Liver (tissue), 9 donors: ENCODE measurements around the gene PREX1. TPM values are rescaled to one million over a fixed set of nuclear protein-coding genes. Genes with fewer than 3 reads are reported as not detected.

ENCODE experiments used
- DNase-seq: peaks from one replicate; pipeline ENCODE4 v3.0.0-alpha.2; 2017; ENCODE audit warnings: low spot score
- H3K27ac ChIP-seq, 2 donors: one replicate each; pipeline ENCODE4 v1.7.0; 2013; ENCODE audit warnings: inconsistent platforms in 2 of 2, low read length in 2 of 2, control low read depth in 1 of 2, low read depth in 1 of 2, mild to moderate bottlenecking in 1 of 2
- H3K27me3 ChIP-seq, 4 donors: one replicate each; pipeline versions ENCODE4 v1.6.1 to v1.7.0; 2013; ENCODE audit warnings: low read length in 3 of 4, inconsistent platforms in 1 of 4, mild to moderate bottlenecking in 1 of 4, moderate library complexity in 1 of 4; ENCODE audit not compliant: control insufficient read depth in 4 of 4, insufficient read depth in 4 of 4
- H3K36me3 ChIP-seq, 4 donors: one replicate each; pipeline versions ENCODE4 v1.6.1 to v1.7.0; 2013; ENCODE audit warnings: low read length in 3 of 4, mild to moderate bottlenecking in 3 of 4, low read depth in 1 of 4, moderate library complexity in 1 of 4; ENCODE audit not compliant: control insufficient read depth in 4 of 4, insufficient read depth in 3 of 4
- H3K4me1 ChIP-seq, 4 donors: one replicate each; pipeline versions ENCODE4 v1.6.1 to v1.7.0; 2013; ENCODE audit warnings: low read length in 3 of 4, mild to moderate bottlenecking in 3 of 4, moderate library complexity in 1 of 4; ENCODE audit not compliant: control insufficient read depth in 4 of 4, insufficient read depth in 4 of 4
- H3K4me3 ChIP-seq, 3 donors: one replicate each; pipeline versions ENCODE4 v1.6.1 to v1.7.0; 2013; ENCODE audit warnings: low read length in 3 of 3, control low read depth in 1 of 3, low read depth in 1 of 3, mild to moderate bottlenecking in 1 of 3
- H3K9ac ChIP-seq, 2 donors: one replicate each; pipeline ENCODE4 v1.7.0; 2013; ENCODE audit warnings: low read length in 2 of 2, mild to moderate bottlenecking in 2 of 2, moderate library complexity in 2 of 2, control low read depth in 1 of 2, low read depth in 1 of 2
- H3K9me3 ChIP-seq, 4 donors: one replicate each; pipeline versions ENCODE4 v1.6.1 to v1.7.0; 2013; ENCODE audit warnings: low read length in 3 of 4; ENCODE audit not compliant: control insufficient read depth in 4 of 4
- GABPA ChIP-seq, 2 donors: IDR thresholded peaks in 1 of 2; conservative IDR thresholded peaks in 1 of 2; 2 replicates each; pipeline ENCODE4 v1.6.1; 2016; ENCODE audit warnings: antibody characterized with exemption in 2 of 2, mild to moderate bottlenecking in 1 of 2, moderate library complexity in 1 of 2
- HNF4G ChIP-seq: IDR thresholded peaks from 2 replicates; pipeline ENCODE4 v1.6.1; 2016; ENCODE audit warnings: antibody characterized with exemption
- JUND ChIP-seq, 2 donors: IDR thresholded peaks; 2 replicates each; pipeline ENCODE4 v1.6.1; 2016; ENCODE audit warnings: antibody characterized with exemption in 2 of 2
- NR2F2 ChIP-seq: IDR thresholded peaks from 2 replicates; pipeline ENCODE4 v1.6.1; 2016; ENCODE audit warnings: antibody characterized with exemption
- RAD21 ChIP-seq, 2 donors: IDR thresholded peaks; 2 replicates each; pipeline ENCODE4 v1.6.1; 2016; ENCODE audit warnings: antibody characterized with exemption in 2 of 2, mild to moderate bottlenecking in 2 of 2
- RXRA ChIP-seq, 2 donors: IDR thresholded peaks; 2 replicates each; pipeline ENCODE4 v1.6.1; 2017 to 2018; ENCODE audit warnings: antibody characterized with exemption in 2 of 2, mild to moderate bottlenecking in 1 of 2
- SP1 ChIP-seq: IDR thresholded peaks from 2 replicates; pipeline ENCODE4 v1.6.1; 2018; ENCODE audit warnings: antibody characterized with exemption, mild to moderate bottlenecking
- YY1 ChIP-seq: IDR thresholded peaks from 2 replicates; pipeline ENCODE4 v1.6.1; 2016; ENCODE audit warnings: antibody characterized with exemption, mild to moderate bottlenecking
- WGBS: extraction: QIAGEN DNeasy Blood & Tissue Kit; methylation state at CpG from one replicate; pipeline ENCODE4 v1.1.7; 2013; 5-methylcytosine and 5-hydroxymethylcytosine counted together
- polyA plus RNA-seq, 2 donors: library from polyadenylated mRNA; stranded (reverse) in 1 of 2; unstranded in 1 of 2; fragments of 200-250 nt in 1 of 2; fragments of >200 nt in 1 of 2; fragmentation: Nextera tagmentation in 1 of 2; extraction: Ambion mirVana in 1 of 2; gene quantifications; one replicate each; pipeline versions ENCODE4 v1.2.1 to v1.2.3, GENCODE V29; 2013 to 2015
- total RNA-seq, 2 donors: library from RNA; depleted of rRNA; stranded (reverse); fragments of >200 nt; gene quantifications; one replicate each; pipeline ENCODE4 v1.2.3, GENCODE V29; 2014
- TF ChIP-seq, protein P1 (sequence below): IDR thresholded peaks from 2 replicates; pipeline ENCODE4 v1.6.1; 2016; ENCODE audit warnings: antibody characterized with exemption
- TF ChIP-seq, protein P2 (sequence below): IDR thresholded peaks from 2 replicates; pipeline ENCODE4 v1.6.1; 2016; ENCODE audit warnings: antibody characterized with exemption, mild to moderate bottlenecking
- TF ChIP-seq, protein P3 (sequence below): IDR thresholded peaks from 2 replicates; pipeline ENCODE4 v1.6.1; 2016; ENCODE audit warnings: antibody characterized with exemption
- TF ChIP-seq, protein P4 (sequence below): IDR thresholded peaks from 2 replicates; pipeline ENCODE4 v1.6.1; 2016; ENCODE audit warnings: antibody characterized with exemption
- TF ChIP-seq, protein P5 (sequence below): fragments of 150-350 bp; IDR thresholded peaks from 2 replicates; pipeline ENCODE4 v1.5.1; 2017; ENCODE audit warnings: improper control_type of control experiment, low read depth, low read length; ENCODE audit not compliant: missing input control
- donor health status: healthy.
- donor health status: healthy.
- donor health status: healthy.
- donor health status: healthy.
- donor health status: healthy.

Gene PREX1
- total and polyA plus RNA-seq, 4 donors: 2.2 to 18.0 (median 10.8) TPM

DNA sequence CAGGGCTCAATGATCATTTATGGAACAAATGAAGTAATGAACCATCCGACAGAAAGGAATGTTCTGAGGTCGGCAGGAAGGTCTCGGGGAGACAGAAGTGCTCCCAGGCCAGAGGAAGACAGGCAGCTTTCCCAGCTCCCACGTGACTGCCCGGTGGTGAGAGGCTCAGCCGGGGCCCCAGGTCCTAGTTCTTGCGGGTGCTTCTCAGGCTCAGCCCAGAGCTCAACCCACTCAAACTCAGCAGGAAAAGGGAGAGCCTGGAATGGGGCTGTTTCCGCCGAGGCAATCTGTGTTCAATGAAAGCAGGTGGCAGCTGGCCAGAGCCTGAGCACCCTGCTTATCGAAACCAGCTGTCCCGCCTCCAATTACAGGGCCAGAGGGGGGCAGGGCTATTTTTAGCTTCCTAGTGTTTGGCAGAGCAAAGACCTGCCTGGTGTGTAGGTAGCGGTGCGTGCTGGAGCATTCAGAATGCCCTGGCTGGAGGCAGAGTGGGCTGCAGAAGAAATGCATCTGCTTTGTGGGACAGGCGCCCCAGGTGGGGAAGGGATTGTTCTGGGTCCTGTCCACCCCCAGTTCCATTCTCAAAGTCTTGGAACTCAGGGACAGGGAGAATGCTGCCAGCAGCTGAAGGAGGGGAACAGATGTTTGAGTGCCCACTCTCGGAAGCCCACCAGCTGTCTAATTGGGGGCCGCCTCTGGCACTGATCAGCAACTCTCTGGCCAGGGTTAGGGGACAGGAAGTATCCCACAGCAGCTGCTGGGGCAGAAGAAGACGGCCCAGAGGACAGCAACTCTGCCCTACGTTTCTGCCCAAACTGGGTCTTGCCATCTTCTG lies 145.1 kb downstream of the PREX1 start (continued):
- TF ChIP-seq NR2F2: peak; percentile 76

DNA sequence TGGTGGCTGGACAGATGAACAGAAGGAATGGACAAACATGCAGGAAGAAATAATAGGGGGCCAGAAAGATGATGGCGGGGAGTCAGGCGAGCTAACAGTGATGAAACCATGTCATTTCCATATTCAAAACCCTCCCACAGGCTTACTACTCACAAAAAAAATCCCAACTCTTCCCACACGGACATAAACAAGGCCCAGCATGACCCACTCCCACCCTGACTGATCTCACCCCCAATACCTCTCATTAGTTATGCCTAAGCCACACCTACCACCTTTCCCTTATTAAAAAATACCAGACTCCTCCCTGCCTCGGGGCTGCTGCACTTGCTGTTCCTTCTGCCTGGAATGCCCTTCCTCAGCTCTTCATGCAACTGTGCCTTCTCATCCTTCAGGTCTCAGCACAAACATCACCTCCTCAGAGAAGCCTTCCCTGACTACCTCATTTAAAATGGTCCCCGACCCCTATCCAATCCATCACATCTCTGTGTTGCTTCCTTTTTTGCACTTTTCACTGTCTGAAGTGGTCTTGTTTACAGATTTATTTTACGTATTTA lies 145.8 kb downstream of the PREX1 start:
- no peak overlapping the region for H3K9ac ChIP-seq
- H3K4me1 ChIP-seq: peaks cover 5 to 31% (median 17%) of the 10 kb centered on the region in 4 donors
- H3K9me3 ChIP-seq: no peaks in the 10 kb centered on the region
- H3K27me3 ChIP-seq: no peaks in the 10 kb centered on the region
- DNase-seq: no peak
- TF ChIP-seq, protein P1, sequence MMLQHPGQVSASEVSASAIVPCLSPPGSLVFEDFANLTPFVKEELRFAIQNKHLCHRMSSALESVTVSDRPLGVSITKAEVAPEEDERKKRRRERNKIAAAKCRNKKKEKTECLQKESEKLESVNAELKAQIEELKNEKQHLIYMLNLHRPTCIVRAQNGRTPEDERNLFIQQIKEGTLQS: no peak
- TF ChIP-seq YY1 (no peak), RAD21 (IDR thresholded peaks at IDR 0.05) (no peak), GABPA (IDR thresholded peaks at IDR 0.05 in 1 of 2, conservative IDR thresholded peaks at IDR 0.05 in 1 of 2) (no peak), JUND (IDR thresholded peaks at IDR 0.05) (no peak)
- TF ChIP-seq, protein P2, sequence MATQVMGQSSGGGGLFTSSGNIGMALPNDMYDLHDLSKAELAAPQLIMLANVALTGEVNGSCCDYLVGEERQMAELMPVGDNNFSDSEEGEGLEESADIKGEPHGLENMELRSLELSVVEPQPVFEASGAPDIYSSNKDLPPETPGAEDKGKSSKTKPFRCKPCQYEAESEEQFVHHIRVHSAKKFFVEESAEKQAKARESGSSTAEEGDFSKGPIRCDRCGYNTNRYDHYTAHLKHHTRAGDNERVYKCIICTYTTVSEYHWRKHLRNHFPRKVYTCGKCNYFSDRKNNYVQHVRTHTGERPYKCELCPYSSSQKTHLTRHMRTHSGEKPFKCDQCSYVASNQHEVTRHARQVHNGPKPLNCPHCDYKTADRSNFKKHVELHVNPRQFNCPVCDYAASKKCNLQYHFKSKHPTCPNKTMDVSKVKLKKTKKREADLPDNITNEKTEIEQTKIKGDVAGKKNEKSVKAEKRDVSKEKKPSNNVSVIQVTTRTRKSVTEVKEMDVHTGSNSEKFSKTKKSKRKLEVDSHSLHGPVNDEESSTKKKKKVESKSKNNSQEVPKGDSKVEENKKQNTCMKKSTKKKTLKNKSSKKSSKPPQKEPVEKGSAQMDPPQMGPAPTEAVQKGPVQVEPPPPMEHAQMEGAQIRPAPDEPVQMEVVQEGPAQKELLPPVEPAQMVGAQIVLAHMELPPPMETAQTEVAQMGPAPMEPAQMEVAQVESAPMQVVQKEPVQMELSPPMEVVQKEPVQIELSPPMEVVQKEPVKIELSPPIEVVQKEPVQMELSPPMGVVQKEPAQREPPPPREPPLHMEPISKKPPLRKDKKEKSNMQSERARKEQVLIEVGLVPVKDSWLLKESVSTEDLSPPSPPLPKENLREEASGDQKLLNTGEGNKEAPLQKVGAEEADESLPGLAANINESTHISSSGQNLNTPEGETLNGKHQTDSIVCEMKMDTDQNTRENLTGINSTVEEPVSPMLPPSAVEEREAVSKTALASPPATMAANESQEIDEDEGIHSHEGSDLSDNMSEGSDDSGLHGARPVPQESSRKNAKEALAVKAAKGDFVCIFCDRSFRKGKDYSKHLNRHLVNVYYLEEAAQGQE: no peak
- TF ChIP-seq, protein P3, sequence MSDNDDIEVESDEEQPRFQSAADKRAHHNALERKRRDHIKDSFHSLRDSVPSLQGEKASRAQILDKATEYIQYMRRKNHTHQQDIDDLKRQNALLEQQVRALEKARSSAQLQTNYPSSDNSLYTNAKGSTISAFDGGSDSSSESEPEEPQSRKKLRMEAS: no peak
- peaks cover 0 to 4% (median 0%) of the 10 kb centered on the region in 4 donors for H3K36me3 ChIP-seq
- WGBS: 79% methylated on average over 6 of the region's 6 CpGs
- peak overlapping the region; percentile 38 to 45 for H3K27ac ChIP-seq
- no peak overlapping the region for H3K4me3 ChIP-seq

DNA sequence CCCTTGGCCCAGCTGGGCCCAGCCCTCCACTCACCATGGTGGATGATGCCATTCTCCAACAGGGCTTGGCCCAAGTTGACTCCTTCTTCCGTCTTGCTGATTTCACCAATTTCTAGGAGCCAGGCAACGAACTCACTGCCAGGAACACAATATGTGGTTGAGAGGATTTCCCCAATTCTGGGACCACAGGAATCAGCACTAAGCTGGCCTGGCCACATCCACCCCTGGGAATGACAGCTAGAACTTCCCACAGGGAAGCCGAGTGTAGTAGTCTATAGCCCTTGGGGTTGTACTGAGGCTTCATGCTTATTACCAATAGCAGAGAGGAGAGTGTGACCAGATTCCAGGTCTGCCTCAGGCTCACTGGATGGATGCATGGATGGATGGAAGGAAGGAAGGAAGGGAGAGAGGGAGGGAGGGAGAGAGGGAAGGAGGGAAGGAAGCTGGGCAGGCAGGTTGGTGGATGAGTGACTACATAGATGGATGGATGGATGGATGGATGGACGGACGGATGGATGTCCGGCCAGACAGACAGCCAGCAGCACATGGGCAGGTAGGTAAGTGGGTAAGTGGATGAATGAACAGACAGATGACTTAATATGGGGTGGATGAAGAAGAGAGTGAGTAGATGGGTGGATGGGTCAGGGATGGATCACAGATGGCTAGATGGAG lies 146.5 kb downstream of the PREX1 start:
- peaks cover 0 to 4% (median 0%) of the 10 kb centered on the region in 4 donors for H3K36me3 ChIP-seq
- no peak for DNase-seq
- H3K9me3 ChIP-seq: no peaks in the 10 kb centered on the region
- peaks cover 2 to 25% (median 14%) of the 10 kb centered on the region in 4 donors for H3K4me1 ChIP-seq
- H3K27ac ChIP-seq: no peak overlapping the region
- WGBS: 92% methylated on average over 6 of the region's 6 CpGs
- no peaks in the 10 kb centered on the region for H3K27me3 ChIP-seq
- no peak overlapping the region for H3K4me3 ChIP-seq
- no peak overlapping the region for H3K9ac ChIP-seq
- TF ChIP-seq NR2F2 (no peak), GABPA (IDR thresholded peaks at IDR 0.05 in 1 of 2, conservative IDR thresholded peaks at IDR 0.05 in 1 of 2) (no peak), RXRA (IDR thresholded peaks at IDR 0.05) (no peak), HNF4G (no peak), JUND (IDR thresholded peaks at IDR 0.05) (no peak), SP1 (no peak), RAD21 (IDR thresholded peaks at IDR 0.05) (no peak)
- TF ChIP-seq, protein P4, sequence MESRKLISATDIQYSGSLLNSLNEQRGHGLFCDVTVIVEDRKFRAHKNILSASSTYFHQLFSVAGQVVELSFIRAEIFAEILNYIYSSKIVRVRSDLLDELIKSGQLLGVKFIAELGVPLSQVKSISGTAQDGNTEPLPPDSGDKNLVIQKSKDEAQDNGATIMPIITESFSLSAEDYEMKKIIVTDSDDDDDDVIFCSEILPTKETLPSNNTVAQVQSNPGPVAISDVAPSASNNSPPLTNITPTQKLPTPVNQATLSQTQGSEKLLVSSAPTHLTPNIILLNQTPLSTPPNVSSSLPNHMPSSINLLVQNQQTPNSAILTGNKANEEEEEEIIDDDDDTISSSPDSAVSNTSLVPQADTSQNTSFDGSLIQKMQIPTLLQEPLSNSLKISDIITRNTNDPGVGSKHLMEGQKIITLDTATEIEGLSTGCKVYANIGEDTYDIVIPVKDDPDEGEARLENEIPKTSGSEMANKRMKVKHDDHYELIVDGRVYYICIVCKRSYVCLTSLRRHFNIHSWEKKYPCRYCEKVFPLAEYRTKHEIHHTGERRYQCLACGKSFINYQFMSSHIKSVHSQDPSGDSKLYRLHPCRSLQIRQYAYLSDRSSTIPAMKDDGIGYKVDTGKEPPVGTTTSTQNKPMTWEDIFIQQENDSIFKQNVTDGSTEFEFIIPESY: no peak
- TF ChIP-seq, protein P2: no peak
- TF ChIP-seq, protein P3: no peak
- TF ChIP-seq, protein P1: no peak
- TF ChIP-seq, protein P5, sequence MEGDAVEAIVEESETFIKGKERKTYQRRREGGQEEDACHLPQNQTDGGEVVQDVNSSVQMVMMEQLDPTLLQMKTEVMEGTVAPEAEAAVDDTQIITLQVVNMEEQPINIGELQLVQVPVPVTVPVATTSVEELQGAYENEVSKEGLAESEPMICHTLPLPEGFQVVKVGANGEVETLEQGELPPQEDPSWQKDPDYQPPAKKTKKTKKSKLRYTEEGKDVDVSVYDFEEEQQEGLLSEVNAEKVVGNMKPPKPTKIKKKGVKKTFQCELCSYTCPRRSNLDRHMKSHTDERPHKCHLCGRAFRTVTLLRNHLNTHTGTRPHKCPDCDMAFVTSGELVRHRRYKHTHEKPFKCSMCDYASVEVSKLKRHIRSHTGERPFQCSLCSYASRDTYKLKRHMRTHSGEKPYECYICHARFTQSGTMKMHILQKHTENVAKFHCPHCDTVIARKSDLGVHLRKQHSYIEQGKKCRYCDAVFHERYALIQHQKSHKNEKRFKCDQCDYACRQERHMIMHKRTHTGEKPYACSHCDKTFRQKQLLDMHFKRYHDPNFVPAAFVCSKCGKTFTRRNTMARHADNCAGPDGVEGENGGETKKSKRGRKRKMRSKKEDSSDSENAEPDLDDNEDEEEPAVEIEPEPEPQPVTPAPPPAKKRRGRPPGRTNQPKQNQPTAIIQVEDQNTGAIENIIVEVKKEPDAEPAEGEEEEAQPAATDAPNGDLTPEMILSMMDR: no peak
